Measurements from ENCODE around the gene NRTN. TPM values are rescaled to one million over a fixed set of nuclear protein-coding genes. Genes with fewer than 3 reads are reported as not detected.

The NRTN gene
- total and polyA plus RNA-seq, 2 of the 4 experiments (the other 2 are of a cell fraction) = 0.17 to 0.18 TPM

GRCh38 chr19:5817218-5817617, 12.4 kb downstream of the NRTN start:
- H3K4ac ChIP-seq (ENCODE audit: low read depth, low read length) = no peak overlapping the region
- H4K8ac ChIP-seq (ENCODE audit: low read depth in 2 of 2, low read length in 2 of 2) = no peak overlapping the region
- no peak overlapping the region for H3K56ac ChIP-seq (ENCODE audit: extremely low read depth, insufficient read depth, low read length)
- no peak overlapping the region for H4K91ac ChIP-seq (ENCODE audit: insufficient read depth, low read depth, low read length)
- WGBS, 2 experiments (ENCODE audit: extremely low coverage in 2 of 2, insufficient read length in 1 of 2) = 60% methylated on average over 2 of the region's 2 CpGs; no CpG with 5 or more reads in 1 of the 2 experiments
- ChIA-PET CTCF (no interaction called here), POLR2A (ENCODE audit: unreplicated experiment) (no interaction called here)
- H3K4me3 ChIP-seq (ENCODE audit: insufficient read depth, low read depth, low read length) = no peak overlapping the region
- H2BK20ac ChIP-seq (ENCODE audit: low read depth, low read length) = no peak overlapping the region
- H3K4me2 ChIP-seq (ENCODE audit: low read depth, low read length) = no peak overlapping the region
- no peaks in the 10 kb centered on the region for H3K79me1 ChIP-seq (ENCODE audit: low read depth in 1 of 2, low read length in 2 of 2)
- no peak overlapping the region for H2BK120ac ChIP-seq (ENCODE audit: low read depth, low read length)
- TF ChIP-seq POLR2A (IDR thresholded peaks at IDR 0.05; ENCODE audit: low read depth, low read length) (no peak), MAZ (IDR thresholded peaks at IDR 0.05; ENCODE audit: borderline replicate concordance, low read depth, low read length) (no peak), CHD1 (IDR thresholded peaks at IDR 0.05; ENCODE audit: low read depth, low read length) (no peak), FOS (IDR thresholded peaks at IDR 0.05; ENCODE audit: low read depth, low read length) (no peak), NFE2L2 (IDR thresholded peaks at IDR 0.05; ENCODE audit: low read depth, low read length) (no peak), RFX5 (IDR thresholded peaks at IDR 0.05; ENCODE audit: low read depth, low read length) (no peak), CTCF (conservative IDR thresholded peaks at IDR 0.05; ENCODE audit: low read depth, low read length) (no peak), ELK1 (IDR thresholded peaks at IDR 0.05; ENCODE audit: borderline replicate concordance, low read depth, low read length) (no peak)
- H3K23ac ChIP-seq (ENCODE audit: low read depth, low read length) = no peak overlapping the region
- ATAC-seq (ENCODE audit: low read depth) (no peak), DNase-seq (no peak)
- in situ Hi-C loops (cut with MboI; ENCODE audit: low sequenced_read_pairs) (no loop called here), intact Hi-C loops (cut with micrococcal nuclease) (no loop called here), dilution Hi-C loops (cut with HindIII; ENCODE audit: low sequenced_read_pairs, unreplicated experiment) (no loop called here)
- no peak overlapping the region for H2BK15ac ChIP-seq (ENCODE audit: low read depth, low read length)
- H3K18ac ChIP-seq (ENCODE audit: low read depth, low read length) = no peak overlapping the region
- no peaks in the 10 kb centered on the region for H3K36me3 ChIP-seq (ENCODE audit: control insufficient read depth, insufficient read depth, low read length)
- peaks cover 20% of the 10 kb centered on the region for H3K27me3 ChIP-seq (ENCODE audit: control insufficient read depth, insufficient read depth, low read length)
- H2AK9ac ChIP-seq (replicated peaks; ENCODE audit: low read depth, low read length, poor library complexity) = no peak overlapping the region
- H2AK5ac ChIP-seq (ENCODE audit: low read depth, low read length) = no peak overlapping the region
- no peak overlapping the region for H3K14ac ChIP-seq (replicated peaks; ENCODE audit: low read depth, low read length)
- no peaks in the 10 kb centered on the region; the same call in 1 of the 2 replicates for H4K20me1 ChIP-seq (ENCODE audit: insufficient read depth, low read length)
- no peak overlapping the region for H3K9ac ChIP-seq (ENCODE audit: low read depth, low read length)
- H3K4me1 ChIP-seq (ENCODE audit: control insufficient read depth, insufficient read depth, low read length) = peaks cover 3% of the 10 kb centered on the region; the same call in 1 of the 2 replicates
- H4K5ac ChIP-seq (ENCODE audit: low read depth, low read length) = no peak overlapping the region
- no peak overlapping the region for H2AFZ ChIP-seq (replicated peaks; ENCODE audit: low read length, poor library complexity)
- no TSS peak for BruUV-seq (replicated peaks)
- H3K9me1 ChIP-seq (ENCODE audit: insufficient read depth, low read length) = no peaks in the 10 kb centered on the region
- H3K9me3 ChIP-seq (ENCODE audit: control insufficient read depth, insufficient read depth, low read length) = no peaks in the 10 kb centered on the region
- no peak overlapping the region for H2BK5ac ChIP-seq (ENCODE audit: low read depth, low read length, poor library complexity, severe bottlenecking)
- no peak overlapping the region for H3K27ac ChIP-seq (ENCODE audit: insufficient read depth, low read length)

Measured in IMR-90 (cell line).